ENCODE results near the gene JARID2.

GRCh38 chr6:15441215-15441868 lies 195.5 kb downstream of the JARID2 start:
- TF ChIP-seq CTCF (IDR thresholded peaks at IDR 0.05) (peak; percentile 67 to 86 (median 80)), POLR2A (IDR thresholded peaks at IDR 0.05) (no peak)
